GM19023 (cell line): Measurements from ENCODE around the gene NDE1.

Source experiments
- ATAC-seq: cut with Tn5 transposase; IDR thresholded peaks from one replicate; pipeline ENCODE4 v1.9.1; 2021; ENCODE audit warnings: mild to moderate bottlenecking, moderate library complexity; ENCODE audit not compliant: unreplicated experiment

Gene NDE1

DNA sequence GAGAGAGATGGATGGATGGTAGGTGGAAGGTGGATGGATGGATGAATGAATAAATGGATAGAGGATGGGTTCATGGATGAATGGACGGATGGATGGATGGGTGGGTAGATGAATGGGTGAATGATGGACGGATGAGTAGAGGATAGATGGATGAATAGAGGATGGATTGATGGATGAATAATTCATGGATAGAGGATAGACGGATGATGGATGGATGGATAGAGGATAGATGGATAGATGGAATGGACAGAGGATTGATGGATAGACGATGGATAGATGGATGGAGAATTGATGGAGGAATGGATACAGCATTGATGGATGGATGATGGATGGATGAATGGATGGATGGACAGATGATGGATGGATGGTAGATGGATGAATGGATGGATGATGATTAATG, 115.1 kb downstream of the NDE1 start:
- no peak for ATAC-seq

DNA sequence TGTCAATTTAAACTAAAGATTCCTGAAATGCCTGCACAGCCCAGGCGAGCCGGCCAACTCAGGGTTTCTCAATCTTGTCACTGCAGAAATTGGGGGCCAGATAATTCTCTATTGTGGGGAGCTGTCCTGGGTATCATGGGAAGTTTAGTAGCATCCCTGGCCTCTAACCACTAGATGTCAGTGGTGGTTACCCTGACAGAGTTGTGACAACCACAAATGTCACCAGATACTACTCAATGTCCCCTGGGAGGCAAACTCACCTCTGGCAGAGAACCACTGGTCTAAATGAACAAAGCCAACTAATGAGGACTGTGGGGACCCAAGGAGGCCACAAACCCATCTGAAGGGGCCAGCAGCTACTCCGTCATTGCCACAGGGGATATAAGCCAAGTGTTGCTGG, 115.8 kb downstream of the NDE1 start:
- ATAC-seq = no peak

DNA sequence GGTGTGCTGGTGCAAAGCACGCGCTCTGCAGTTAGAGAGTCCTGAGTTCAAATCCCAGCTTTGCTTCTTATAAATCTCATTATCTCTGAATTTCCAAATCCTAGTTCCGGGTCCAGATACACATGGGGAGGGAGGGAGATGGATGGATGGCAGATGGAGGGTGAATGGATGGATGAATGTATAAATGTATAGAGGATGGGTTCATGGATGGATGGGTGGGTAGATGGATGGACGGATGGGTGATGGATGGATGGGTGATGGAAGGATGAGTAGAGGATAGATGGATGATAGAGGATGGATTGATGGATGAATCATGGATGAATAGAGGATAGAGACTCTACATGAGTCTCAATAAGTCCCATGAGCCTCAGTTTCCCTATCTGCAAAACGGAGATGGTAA, 116.9 kb downstream of the NDE1 start:
- ATAC-seq = no peak

DNA sequence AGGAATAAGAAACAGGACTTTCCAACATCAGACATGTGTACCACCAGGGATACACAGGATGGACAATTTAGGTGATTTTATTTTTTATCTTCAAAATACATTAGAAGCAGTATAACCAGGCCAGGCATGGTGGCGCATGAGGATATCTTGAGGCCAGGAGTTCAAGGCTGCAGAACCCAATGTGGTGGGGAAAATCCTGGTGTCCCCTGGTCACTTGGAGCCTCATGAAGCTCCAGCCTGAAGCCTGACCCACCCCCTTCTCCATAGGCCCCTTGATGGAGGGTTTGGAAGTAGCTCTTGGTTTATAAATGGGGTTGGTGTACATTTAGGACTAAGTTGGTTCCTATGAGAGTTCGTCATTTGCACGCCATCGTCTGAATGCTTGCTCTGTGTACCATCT, 118.2 kb downstream of the NDE1 start:
- no peak for ATAC-seq

DNA sequence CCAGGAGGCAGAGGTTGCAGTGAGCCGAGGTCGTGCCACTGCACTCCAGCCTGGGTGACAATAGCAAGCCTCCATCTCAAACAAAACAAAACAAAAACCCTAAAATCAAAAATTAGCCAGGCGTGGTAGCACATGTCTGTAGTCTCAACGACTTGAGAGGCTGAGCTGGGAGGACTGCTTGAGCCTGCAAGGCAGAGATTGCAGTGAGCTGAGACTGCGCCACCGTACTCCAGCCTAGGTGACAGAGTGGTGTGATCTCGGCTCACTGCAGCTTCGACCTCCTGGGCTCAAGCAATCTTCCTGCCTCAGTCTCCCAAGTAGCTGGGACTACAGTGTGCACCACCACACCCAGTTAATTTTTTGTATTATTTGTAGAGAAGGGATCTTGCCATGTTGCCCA, 119.2 kb downstream of the NDE1 start:
- no peak for ATAC-seq

DNA sequence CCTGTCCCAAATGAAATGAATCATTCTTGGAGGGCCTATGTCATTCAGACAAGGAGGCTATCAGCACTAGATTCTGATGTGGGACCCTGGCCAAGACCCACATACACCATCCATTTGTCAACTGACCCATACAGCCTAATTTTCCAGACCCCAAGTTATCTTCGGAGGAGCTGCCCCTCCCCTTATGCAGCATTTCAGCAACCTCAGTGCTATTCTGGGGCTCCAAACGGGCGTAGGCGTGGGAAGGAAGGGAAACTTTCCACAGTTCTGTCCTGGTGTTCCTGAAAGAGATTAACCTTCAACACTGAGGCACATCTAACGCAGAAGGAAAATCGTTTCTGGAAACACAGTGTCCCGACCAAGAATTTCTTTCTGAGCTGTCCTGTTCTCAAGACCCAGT, 120.1 kb downstream of the NDE1 start:
- no peak for ATAC-seq

DNA sequence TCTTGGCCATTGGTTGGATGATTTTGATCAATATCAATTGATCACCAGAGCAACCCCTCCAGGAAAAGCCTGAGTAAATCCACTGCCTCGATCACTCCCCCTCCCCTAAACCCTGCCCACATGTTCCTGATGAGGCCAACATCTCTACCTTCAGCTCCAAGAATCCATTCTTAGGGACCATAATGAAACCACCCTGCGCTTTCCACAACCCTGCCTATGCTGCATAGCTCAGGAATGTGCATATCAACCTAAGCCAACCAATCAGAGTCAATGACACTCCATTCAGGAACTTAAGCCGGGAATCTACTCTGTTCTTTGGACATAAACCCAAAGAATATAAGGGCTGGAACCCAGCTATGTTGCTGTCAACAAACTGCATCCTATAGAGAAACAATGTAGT, 120.5 kb downstream of the NDE1 start:
- no peak for ATAC-seq

DNA sequence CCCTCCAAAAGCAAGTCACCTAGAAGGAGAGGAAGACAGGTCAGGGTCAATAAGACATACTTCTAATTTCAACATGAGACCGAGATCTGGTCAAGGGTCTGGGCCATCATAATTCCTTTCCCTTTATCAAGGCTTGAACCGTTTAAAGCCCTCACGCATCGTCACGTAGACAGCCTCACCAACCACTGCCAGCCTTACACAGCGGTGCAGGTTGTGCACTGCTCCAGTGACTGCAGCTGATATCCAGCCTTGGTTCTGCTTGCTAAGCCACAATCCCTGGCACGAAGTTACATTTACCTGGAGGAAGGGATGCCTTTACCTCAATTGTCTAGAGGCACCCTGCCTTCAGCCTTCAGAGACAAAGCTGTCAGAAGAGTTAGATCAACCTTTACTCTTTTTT, 121.6 kb downstream of the NDE1 start:
- no peak for ATAC-seq

DNA sequence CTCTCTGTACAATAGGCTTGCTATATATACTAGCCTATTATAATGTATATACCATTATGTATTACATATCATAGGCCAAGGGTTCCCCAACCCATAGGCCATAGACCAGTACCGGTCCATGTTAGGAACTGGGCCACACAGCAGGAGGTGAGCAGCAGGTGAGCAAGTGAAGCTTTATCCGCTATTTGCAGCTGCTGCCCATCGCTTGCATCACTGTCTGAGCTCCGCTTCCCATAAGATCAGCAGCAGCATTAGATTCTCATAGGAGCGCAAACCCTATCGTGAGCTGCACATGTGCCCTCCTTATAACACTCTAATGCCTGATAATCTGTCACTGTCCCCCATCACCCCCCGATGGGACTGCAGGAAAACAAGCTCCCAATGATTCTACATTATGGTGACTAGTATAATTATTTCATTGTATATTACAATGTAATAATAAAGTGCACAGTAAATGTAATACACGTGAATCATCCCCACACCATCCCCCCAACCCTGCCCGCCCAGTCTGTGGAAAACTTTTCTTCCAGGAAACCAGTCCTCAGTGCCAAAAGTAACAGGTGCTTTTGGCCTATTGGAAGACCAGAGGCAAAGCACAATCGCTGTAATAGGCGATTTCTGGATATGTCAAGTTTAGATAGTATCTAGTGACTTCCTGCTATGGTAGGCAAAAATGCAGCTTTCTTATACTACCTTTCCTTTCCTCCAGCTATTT, 122.7 kb downstream of the NDE1 start:
- ATAC-seq = no peak

DNA sequence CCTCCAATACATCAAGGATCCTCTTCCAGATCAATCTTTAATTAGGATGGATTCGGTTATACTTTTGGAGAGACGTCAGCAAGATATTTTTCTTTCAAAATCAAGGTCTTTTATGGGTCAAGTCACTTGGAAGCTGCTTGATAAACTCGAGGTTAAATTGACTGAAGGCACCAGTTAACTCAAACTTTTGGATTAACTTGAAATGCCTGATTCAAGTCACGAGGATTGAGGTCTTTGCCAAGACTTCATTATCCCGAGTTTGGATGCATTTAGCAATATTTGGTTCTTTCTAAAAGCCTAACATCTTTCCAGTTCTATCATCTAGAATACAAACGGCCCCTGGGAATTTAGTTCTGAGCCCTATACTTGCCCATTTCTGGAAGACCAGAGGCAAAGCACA, 123.9 kb downstream of the NDE1 start:
- no peak for ATAC-seq

DNA sequence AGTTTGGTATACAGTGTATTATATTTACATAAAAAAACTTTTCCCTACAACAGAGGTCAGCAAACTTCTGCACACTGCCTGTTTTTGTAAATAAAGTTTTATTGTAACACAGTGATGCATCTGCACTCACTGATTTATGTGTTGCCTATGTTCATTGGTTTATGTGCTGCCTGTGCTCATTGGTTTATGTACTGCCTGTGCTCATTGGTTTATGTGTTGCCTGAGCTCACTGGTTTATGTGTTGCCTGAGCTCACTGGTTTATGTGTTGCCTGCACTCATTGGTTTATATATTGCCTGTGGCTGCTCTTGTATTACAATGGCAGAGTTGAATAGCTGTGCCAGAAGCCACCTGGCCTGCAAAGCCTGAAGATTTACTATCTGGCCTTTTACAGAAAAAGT, 125.2 kb downstream of the NDE1 start:
- ATAC-seq = no peak

DNA sequence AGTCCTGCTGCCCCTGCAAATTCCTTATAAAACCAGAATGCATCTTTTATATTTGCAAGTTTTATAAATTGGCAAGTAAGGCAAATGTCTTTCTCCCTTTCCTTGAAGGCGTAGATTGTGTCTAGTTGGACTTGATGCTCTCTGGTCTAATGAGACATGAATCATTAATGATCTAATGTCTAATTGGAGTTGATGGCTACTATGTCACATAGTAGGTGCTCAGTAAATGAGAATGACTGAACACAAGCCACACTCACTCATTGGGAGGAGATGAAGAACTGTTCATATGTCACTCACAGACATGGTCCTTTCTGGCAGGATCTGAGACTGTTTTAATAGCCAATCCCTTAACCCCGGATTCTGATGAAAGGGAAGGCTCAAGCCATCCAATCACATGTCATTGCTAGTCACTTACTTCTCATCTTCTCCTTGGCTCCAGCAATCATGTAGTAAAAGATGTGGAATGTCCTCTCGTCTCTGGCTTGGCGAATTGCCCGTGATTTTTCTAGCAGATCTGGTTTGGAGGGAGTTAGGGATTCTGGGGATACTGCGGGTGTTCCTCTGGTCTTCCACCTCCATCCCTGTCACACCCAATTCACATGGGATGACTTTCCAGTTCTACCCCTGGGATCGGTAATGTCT, 125.7 kb downstream of the NDE1 start:
- no peak for ATAC-seq
